ENCODE measurements around the gene UBE2D2. TPM values are rescaled to one million over a fixed set of nuclear protein-coding genes. Genes with fewer than 3 reads are reported as not detected.

Gene UBE2D2
- total and polyA plus RNA-seq, 10 of the 15 experiments (the other 5 are each of a cell fraction or from before 2014, with no cell fraction given) = 58.6 to 245 (median 128) TPM

DNA sequence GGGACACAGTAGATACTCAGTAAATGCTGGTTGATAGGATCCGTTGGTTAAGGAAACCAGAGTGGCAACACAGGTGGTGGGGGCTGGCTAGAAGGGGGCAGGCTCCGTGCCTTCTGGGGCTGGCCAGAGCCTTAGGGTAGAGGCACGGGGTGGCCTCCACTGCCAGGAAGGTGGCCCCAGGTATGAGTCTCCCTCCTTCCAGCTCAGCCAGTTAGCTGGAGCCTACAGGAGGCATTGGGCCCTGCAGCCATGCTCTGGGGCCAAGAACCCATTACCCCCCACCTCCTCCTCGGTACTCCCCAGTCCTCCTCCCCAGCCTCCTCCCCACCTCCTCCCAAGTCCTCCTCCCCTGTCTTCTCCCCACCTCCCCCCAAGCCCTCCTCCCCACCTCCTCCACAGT lies 114.7 kb downstream of the UBE2D2 start:
- FAIRE-seq = no peak

More for the DNA sequence above, 114.7 kb downstream of the UBE2D2 start:
- ChIA-PET CTCF (interaction anchor here (0.7 to 13.8 kb wide), 5 partner anchors 15 to 97 kb away, joined by 3 to 186 read pairs (median 4); partner anchors contain the start of gene CXXC5), POLR2A (interaction anchor here (0.6 kb wide), 1 partner anchor 25 kb away, joined by 3 read pairs; no protein-coding TSS in a partner anchor), RAD21 (ENCODE audit: unreplicated experiment) (interaction anchor here (0.5 kb wide), 1 partner anchor 218 kb away, joined by 3 read pairs; no protein-coding TSS in a partner anchor), SMC1A (ENCODE audit: uncharacterized antibody, unreplicated experiment) (interaction anchor here (0.6 to 1.2 kb wide), 2 partner anchors 38 to 48 kb away, joined by 3 to 4 read pairs; no protein-coding TSS in a partner anchor)
- TF ChIP-seq MYB (IDR thresholded peaks at IDR 0.05; ENCODE audit: borderline replicate concordance, low read depth, low read length) (no peak), RELA (IDR thresholded peaks at IDR 0.05; ENCODE audit: borderline replicate concordance, partially characterized antibody) (no peak), CBFB (IDR thresholded peaks at IDR 0.05; ENCODE audit: low read depth) (no peak), KLF5 (IDR thresholded peaks at IDR 0.05; ENCODE audit: partially characterized antibody) (no peak), BCL11A (IDR thresholded peaks at IDR 0.05; ENCODE audit: low read depth, low read length) (no peak), POLR2A (IDR thresholded peaks at IDR 0.05; ENCODE audit: low read depth, low read length) (no peak), POLR2AphosphoS2 (IDR thresholded peaks at IDR 0.05; ENCODE audit: low read depth, low read length) (no peak), NR2F1 (conservative IDR thresholded peaks at IDR 0.05) (no peak), CREB1 (IDR thresholded peaks at IDR 0.05; ENCODE audit: low read depth) (no peak), ASH2L (IDR thresholded peaks at IDR 0.05; ENCODE audit: borderline replicate concordance, low read depth) (no peak), SMAD5 (IDR thresholded peaks at IDR 0.05; ENCODE audit: low read depth) (no peak)
- TF ChIP-seq, protein P1, sequence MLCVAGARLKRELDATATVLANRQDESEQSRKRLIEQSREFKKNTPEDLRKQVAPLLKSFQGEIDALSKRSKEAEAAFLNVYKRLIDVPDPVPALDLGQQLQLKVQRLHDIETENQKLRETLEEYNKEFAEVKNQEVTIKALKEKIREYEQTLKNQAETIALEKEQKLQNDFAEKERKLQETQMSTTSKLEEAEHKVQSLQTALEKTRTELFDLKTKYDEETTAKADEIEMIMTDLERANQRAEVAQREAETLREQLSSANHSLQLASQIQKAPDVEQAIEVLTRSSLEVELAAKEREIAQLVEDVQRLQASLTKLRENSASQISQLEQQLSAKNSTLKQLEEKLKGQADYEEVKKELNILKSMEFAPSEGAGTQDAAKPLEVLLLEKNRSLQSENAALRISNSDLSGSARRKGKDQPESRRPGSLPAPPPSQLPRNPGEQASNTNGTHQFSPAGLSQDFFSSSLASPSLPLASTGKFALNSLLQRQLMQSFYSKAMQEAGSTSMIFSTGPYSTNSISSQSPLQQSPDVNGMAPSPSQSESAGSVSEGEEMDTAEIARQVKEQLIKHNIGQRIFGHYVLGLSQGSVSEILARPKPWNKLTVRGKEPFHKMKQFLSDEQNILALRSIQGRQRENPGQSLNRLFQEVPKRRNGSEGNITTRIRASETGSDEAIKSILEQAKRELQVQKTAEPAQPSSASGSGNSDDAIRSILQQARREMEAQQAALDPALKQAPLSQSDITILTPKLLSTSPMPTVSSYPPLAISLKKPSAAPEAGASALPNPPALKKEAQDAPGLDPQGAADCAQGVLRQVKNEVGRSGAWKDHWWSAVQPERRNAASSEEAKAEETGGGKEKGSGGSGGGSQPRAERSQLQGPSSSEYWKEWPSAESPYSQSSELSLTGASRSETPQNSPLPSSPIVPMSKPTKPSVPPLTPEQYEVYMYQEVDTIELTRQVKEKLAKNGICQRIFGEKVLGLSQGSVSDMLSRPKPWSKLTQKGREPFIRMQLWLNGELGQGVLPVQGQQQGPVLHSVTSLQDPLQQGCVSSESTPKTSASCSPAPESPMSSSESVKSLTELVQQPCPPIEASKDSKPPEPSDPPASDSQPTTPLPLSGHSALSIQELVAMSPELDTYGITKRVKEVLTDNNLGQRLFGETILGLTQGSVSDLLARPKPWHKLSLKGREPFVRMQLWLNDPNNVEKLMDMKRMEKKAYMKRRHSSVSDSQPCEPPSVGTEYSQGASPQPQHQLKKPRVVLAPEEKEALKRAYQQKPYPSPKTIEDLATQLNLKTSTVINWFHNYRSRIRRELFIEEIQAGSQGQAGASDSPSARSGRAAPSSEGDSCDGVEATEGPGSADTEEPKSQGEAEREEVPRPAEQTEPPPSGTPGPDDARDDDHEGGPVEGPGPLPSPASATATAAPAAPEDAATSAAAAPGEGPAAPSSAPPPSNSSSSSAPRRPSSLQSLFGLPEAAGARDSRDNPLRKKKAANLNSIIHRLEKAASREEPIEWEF (IDR thresholded peaks at IDR 0.05; ENCODE audit: insufficient replicate concordance, low read depth, low read length) = no peak
- TF ChIP-seq, protein P2, sequence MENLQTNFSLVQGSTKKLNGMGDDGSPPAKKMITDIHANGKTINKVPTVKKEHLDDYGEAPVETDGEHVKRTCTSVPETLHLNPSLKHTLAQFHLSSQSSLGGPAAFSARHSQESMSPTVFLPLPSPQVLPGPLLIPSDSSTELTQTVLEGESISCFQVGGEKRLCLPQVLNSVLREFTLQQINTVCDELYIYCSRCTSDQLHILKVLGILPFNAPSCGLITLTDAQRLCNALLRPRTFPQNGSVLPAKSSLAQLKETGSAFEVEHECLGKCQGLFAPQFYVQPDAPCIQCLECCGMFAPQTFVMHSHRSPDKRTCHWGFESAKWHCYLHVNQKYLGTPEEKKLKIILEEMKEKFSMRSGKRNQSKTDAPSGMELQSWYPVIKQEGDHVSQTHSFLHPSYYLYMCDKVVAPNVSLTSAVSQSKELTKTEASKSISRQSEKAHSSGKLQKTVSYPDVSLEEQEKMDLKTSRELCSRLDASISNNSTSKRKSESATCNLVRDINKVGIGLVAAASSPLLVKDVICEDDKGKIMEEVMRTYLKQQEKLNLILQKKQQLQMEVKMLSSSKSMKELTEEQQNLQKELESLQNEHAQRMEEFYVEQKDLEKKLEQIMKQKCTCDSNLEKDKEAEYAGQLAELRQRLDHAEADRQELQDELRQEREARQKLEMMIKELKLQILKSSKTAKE (IDR thresholded peaks at IDR 0.05; ENCODE audit: low read depth, poor library complexity, severe bottlenecking) = no peak
- peaks cover 4% of the 10 kb centered on the region; the same call in 1 of the 2 replicates for H4K20me1 ChIP-seq (ENCODE audit: control insufficient read depth, insufficient read depth)
- DNase-seq (ENCODE audit: low read depth, low spot score) (no peak), ATAC-seq (no peak)
- in situ Hi-C loops (cut with MboI) = no loop called here
- no peak overlapping the region for H2AFZ ChIP-seq (ENCODE audit: control insufficient read depth, low read depth, low read length)
- peaks cover 20% of the 10 kb centered on the region for H3K4me1 ChIP-seq (ENCODE audit: control insufficient read depth, insufficient read depth, low read length)
- no peak overlapping the region for H3K27ac ChIP-seq (ENCODE audit: control insufficient read depth, insufficient read depth)
- no peak overlapping the region for H3K4me2 ChIP-seq (ENCODE audit: control insufficient read depth, insufficient read depth)
- H3K9ac ChIP-seq (ENCODE audit: control insufficient read depth, insufficient read depth, low read length) = no peak overlapping the region; the same call in 1 of the 2 replicates
- 93% methylated on average over 3 of the region's 4 CpGs for WGBS (ENCODE audit: insufficient coverage, insufficient replicate concordance, low lambda C conversion rate, missing lambda C conversion rate)
- peaks cover 49% of the 10 kb centered on the region for H3K79me2 ChIP-seq (ENCODE audit: control insufficient read depth, insufficient read depth, low read length)
- H3K9me3 ChIP-seq (replicated peaks; ENCODE audit: control insufficient read depth, insufficient read depth, low read length) = no peaks in the 10 kb centered on the region
- H3K27me3 ChIP-seq (replicated peaks in 1 of 2; ENCODE audit: control insufficient read depth in 2 of 2, insufficient read depth in 2 of 2, low read length in 1 of 2) = no peaks in the 10 kb centered on the region
- H3K36me3 ChIP-seq (ENCODE audit: control insufficient read depth in 2 of 2, insufficient read depth in 2 of 2, low read length in 1 of 2) = peaks cover 3 to 17% of the 10 kb centered on the region in 2 experiments
- intact Hi-C loops (cut with micrococcal nuclease; ENCODE audit: unreplicated experiment) = no loop called here
- BruUV-seq (replicated peaks) = no TSS peak
- no peak overlapping the region for H3K4me3 ChIP-seq
